CD14-positive monocyte (primary cell): ENCODE measurements around the gene SAMD15. TPM values are rescaled to one million over a fixed set of nuclear protein-coding genes. Genes with fewer than 3 reads are reported as not detected.

ENCODE experiments used
- DNase-seq, 3 donors: peaks; one replicate each; pipeline ENCODE4 v3.0.0-alpha.2; 2011 to 2022
- H2AFZ ChIP-seq: 2 replicates; pipeline ENCODE4 v1.6.0; 2012; ENCODE audit warnings: mild to moderate bottlenecking, low read depth, low read length, inconsistent platforms; ENCODE audit not compliant: insufficient read depth, poor library complexity, severe bottlenecking
- H3K27ac ChIP-seq, 2 donors: 1 replicate in 1 of 2; 2 replicates in 1 of 2; pipeline ENCODE4 v1.5.1; 2012 to 2013; ENCODE audit warnings: low read length in 2 of 2, control low read depth in 1 of 2, inconsistent platforms in 1 of 2, low read depth in 1 of 2, mild to moderate bottlenecking in 1 of 2
- H3K27me3 ChIP-seq, 2 donors: one replicate each; pipeline versions ENCODE4 v1.6.0 to v1.6.1; 2011 to 2013; ENCODE audit warnings: low read length in 2 of 2; ENCODE audit not compliant: control insufficient read depth in 2 of 2, insufficient read depth in 2 of 2
- H3K36me3 ChIP-seq, 2 donors: replicated peaks in 1 of 2; 1 replicate in 1 of 2; 2 replicates in 1 of 2; pipeline versions ENCODE4 v1.5.1 to v1.6.1; 2012 to 2013; ENCODE audit warnings: low read length in 2 of 2, control low read depth in 1 of 2, inconsistent platforms in 1 of 2, mild to moderate bottlenecking in 1 of 2; ENCODE audit not compliant: insufficient read depth in 2 of 2, control insufficient read depth in 1 of 2
- H3K4me1 ChIP-seq, 2 donors: 1 replicate in 1 of 2; 2 replicates in 1 of 2; pipeline versions ENCODE4 v1.5.1 to v1.6.1; 2012 to 2013; ENCODE audit warnings: low read length in 2 of 2, control low read depth in 1 of 2, inconsistent platforms in 1 of 2, mild to moderate bottlenecking in 1 of 2, moderate library complexity in 1 of 2; ENCODE audit not compliant: insufficient read depth in 2 of 2, control insufficient read depth in 1 of 2
- H3K4me2 ChIP-seq: replicated peaks from 2 replicates; pipeline ENCODE3; 2012; ENCODE audit warnings: low read length, moderate library complexity, mild to moderate bottlenecking; ENCODE audit not compliant: poor library complexity, severe bottlenecking; ENCODE audit errors: extremely low read depth
- H3K4me3 ChIP-seq, 3 experiments: fragments of 200-600 bp in 1 of 3; sonication (generic) in 1 of 3; replicated peaks in 1 of 3; 1 replicate in 2 of 3; 2 replicates in 1 of 3; pipeline ENCODE4 v1.5.1; 2011 to 2013; ENCODE audit warnings: low read length in 3 of 3, mild to moderate bottlenecking in 3 of 3, control low read depth in 2 of 3, low read depth in 2 of 3, inconsistent platforms in 1 of 3, moderate library complexity in 1 of 3
- H3K79me2 ChIP-seq: 2 replicates; pipeline ENCODE4 v1.6.0; 2012; ENCODE audit warnings: mild to moderate bottlenecking, control low read depth, inconsistent platforms, low read length, moderate library complexity; ENCODE audit not compliant: insufficient read depth
- H3K9ac ChIP-seq: 2 replicates; pipeline ENCODE4 v1.6.0; 2017; ENCODE audit warnings: low read length, mild to moderate bottlenecking; ENCODE audit not compliant: insufficient read depth, poor library complexity, severe bottlenecking
- H3K9me3 ChIP-seq, 2 donors: replicated peaks in 1 of 2; 1 replicate in 1 of 2; 2 replicates in 1 of 2; pipeline versions ENCODE4 v1.5.1 to v1.6.1; 2012 to 2013; ENCODE audit warnings: low read length in 2 of 2, control low read depth in 1 of 2; ENCODE audit not compliant: control insufficient read depth in 1 of 2, insufficient read depth in 1 of 2
- H4K20me1 ChIP-seq: 2 replicates; pipeline ENCODE4 v1.6.0; 2012; ENCODE audit warnings: mild to moderate bottlenecking, low read length, control low read depth, moderate library complexity; ENCODE audit not compliant: insufficient read depth
- H3K27ac Mint-ChIP-seq, 7 donors: one replicate each; pipeline ENCODE4 v1.8.0; 2020; ENCODE audit warnings: mild to moderate bottlenecking in 7 of 7, mixed read lengths in 7 of 7, moderate library complexity in 6 of 7, inconsistent platforms in 2 of 7
- H3K27me3 Mint-ChIP-seq, 3 donors: one replicate each; pipeline ENCODE4 v1.8.0; 2021 to 2022; ENCODE audit warnings: low read depth in 3 of 3, mild to moderate bottlenecking in 3 of 3, mixed read lengths in 3 of 3, moderate library complexity in 3 of 3, inconsistent platforms in 1 of 3
- H3K36me3 Mint-ChIP-seq, 2 donors: one replicate each; pipeline ENCODE4 v1.8.0; 2020; ENCODE audit warnings: mixed read lengths in 2 of 2, inconsistent platforms in 1 of 2, mild to moderate bottlenecking in 1 of 2
- H3K4me1 Mint-ChIP-seq: one replicate; pipeline ENCODE4 v1.8.0; 2020; ENCODE audit warnings: mild to moderate bottlenecking, mixed read lengths
- H3K4me3 Mint-ChIP-seq, 2 donors: one replicate each; pipeline ENCODE4 v1.8.0; 2020; ENCODE audit warnings: mild to moderate bottlenecking in 2 of 2, mixed read lengths in 2 of 2, moderate library complexity in 1 of 2
- H3K9me3 Mint-ChIP-seq, 7 donors: one replicate each; pipeline ENCODE4 v1.8.0; 2020 to 2022; ENCODE audit warnings: mixed read lengths in 7 of 7, mild to moderate bottlenecking in 6 of 7, moderate library complexity in 6 of 7, inconsistent platforms in 2 of 7
- WGBS: methylation state at CpG from one replicate; pipeline ENCODE4 v1.1.5; 2013; ENCODE audit warnings: missing lambda C conversion rate; ENCODE audit not compliant: insufficient coverage; 5-methylcytosine and 5-hydroxymethylcytosine counted together
- intact Hi-C, 2 donors: fragments of 100-400 bp; cut with micrococcal nuclease; formaldehyde crosslinking; loops; one replicate each; pipeline versions ENCODE4 v1.15.0 to v1.15.1; 2023
- polyA plus RNA-seq, 3 donors: library from polyadenylated mRNA; depleted of rRNA in 1 of 3; unstranded in 2 of 3; stranded (reverse) in 1 of 3; fragments of 300-500 nt in 2 of 3; fragments of >200 nt in 1 of 3; fragmentation: Illumina TruSeq in 2 of 3; gene quantifications; 1 replicate in 2 of 3; 2 replicates in 1 of 3; pipeline ENCODE4 v1.2.3, GENCODE V29; 2012 to 2021
- TF ChIP-seq, protein P1 (sequence below): fragments of 200-600 bp; IDR thresholded peaks from one replicate; pipeline ENCODE4 v1.8.0; 2022; ENCODE audit warnings: antibody characterized with exemption, mild to moderate bottlenecking

SAMD15 gene
- polyA plus RNA-seq, 3 donors = 0.08 to 0.65 TPM; not detected in 1

DNA sequence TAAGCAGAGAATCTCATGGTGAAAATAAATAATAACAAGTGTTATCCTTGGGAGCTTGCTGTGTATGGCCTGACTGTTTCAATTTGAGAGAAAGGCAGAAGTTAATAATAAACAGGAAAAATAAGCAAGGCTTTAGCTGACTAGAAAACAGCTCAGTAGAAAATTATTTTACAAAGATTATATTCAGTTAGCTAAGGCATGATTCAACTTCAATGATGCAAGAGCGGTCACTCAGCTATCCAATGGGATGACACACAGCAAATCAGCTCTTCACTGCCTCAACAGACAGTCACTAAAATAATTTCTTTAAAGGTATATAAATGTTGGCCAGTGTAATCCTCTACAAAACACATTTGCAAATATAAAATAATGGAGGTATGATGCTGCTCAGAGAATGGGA is 37.8 kb upstream of the SAMD15 start:
- H3K36me3 ChIP-seq = peaks cover 53 to 94% of the 10 kb centered on the region in 2 donors
- Mint-ChIP-seq H3K36me3 (peaks cover 76 to 82% of the 10 kb centered on the region in 2 donors), H3K27me3 (no peaks in the 10 kb centered on the region), H3K4me3 (no peak overlapping the region), H3K9me3 (no peaks in the 10 kb centered on the region), H3K27ac (no peak overlapping the region), H3K4me1 (peaks cover 5% of the 10 kb centered on the region)
- no peaks in the 10 kb centered on the region for H3K27me3 ChIP-seq
- no peak for DNase-seq
- no peak overlapping the region for H2AFZ ChIP-seq
- intact Hi-C loops = no loop called here
- no peak overlapping the region for H3K4me3 ChIP-seq
- H3K4me1 ChIP-seq = peaks cover 4 to 5% of the 10 kb centered on the region in 2 donors
- H3K9ac ChIP-seq = no peak overlapping the region
- no CpG with 5 or more reads among the region's 1 CpG for WGBS
- no peaks in the 10 kb centered on the region for H4K20me1 ChIP-seq
- TF ChIP-seq, protein P1, sequence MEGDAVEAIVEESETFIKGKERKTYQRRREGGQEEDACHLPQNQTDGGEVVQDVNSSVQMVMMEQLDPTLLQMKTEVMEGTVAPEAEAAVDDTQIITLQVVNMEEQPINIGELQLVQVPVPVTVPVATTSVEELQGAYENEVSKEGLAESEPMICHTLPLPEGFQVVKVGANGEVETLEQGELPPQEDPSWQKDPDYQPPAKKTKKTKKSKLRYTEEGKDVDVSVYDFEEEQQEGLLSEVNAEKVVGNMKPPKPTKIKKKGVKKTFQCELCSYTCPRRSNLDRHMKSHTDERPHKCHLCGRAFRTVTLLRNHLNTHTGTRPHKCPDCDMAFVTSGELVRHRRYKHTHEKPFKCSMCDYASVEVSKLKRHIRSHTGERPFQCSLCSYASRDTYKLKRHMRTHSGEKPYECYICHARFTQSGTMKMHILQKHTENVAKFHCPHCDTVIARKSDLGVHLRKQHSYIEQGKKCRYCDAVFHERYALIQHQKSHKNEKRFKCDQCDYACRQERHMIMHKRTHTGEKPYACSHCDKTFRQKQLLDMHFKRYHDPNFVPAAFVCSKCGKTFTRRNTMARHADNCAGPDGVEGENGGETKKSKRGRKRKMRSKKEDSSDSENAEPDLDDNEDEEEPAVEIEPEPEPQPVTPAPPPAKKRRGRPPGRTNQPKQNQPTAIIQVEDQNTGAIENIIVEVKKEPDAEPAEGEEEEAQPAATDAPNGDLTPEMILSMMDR = no peak
- H3K27ac ChIP-seq = no peak overlapping the region
- H3K4me2 ChIP-seq = no peak overlapping the region
- no peaks in the 10 kb centered on the region for H3K79me2 ChIP-seq
- H3K9me3 ChIP-seq = no peaks in the 10 kb centered on the region

DNA sequence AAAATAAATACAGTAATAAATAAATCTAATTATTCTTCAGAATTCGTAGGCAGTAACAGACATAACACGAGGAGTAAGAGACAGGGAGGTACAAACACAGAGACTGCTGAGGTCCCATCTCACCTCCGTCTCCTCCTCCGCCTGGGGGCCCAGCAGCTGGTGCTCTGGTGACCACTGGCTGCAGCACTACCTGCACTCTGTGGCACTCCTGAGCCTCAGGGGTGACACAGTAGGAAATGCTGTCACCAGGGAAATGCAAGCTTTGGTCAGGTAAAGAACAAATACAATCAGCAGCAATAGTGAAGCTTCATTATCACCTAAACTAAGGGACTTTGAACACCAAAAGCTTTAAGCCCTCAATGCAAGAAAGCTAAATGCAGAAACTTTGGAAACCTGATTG is 36.8 kb upstream of the SAMD15 start:
- no peaks in the 10 kb centered on the region for H3K79me2 ChIP-seq
- WGBS = 96% methylated on average over 4 of the region's 4 CpGs
- Mint-ChIP-seq H3K4me3 (no peak overlapping the region), H3K4me1 (peaks cover 13% of the 10 kb centered on the region), H3K9me3 (no peaks in the 10 kb centered on the region), H3K27ac (no peak overlapping the region), H3K36me3 (peaks cover 73 to 76% of the 10 kb centered on the region in 2 donors), H3K27me3 (no peaks in the 10 kb centered on the region)
- H3K4me2 ChIP-seq = no peak overlapping the region
- no peaks in the 10 kb centered on the region for H4K20me1 ChIP-seq
- no peak overlapping the region for H2AFZ ChIP-seq
- H3K4me3 ChIP-seq = no peak overlapping the region
- H3K27me3 ChIP-seq = no peaks in the 10 kb centered on the region
- no peak overlapping the region for H3K27ac ChIP-seq
- H3K4me1 ChIP-seq = peaks cover 12 to 13% of the 10 kb centered on the region in 2 donors
- H3K36me3 ChIP-seq = peaks cover 53 to 88% of the 10 kb centered on the region in 2 donors
- DNase-seq = no peak
- TF ChIP-seq, protein P1 = no peak
- H3K9ac ChIP-seq = no peak overlapping the region
- intact Hi-C loops = no loop called here
- H3K9me3 ChIP-seq = no peaks in the 10 kb centered on the region
